ENCODE results near the gene SLC11A2. TPM values are rescaled to one million over a fixed set of nuclear protein-coding genes. Genes with fewer than 3 reads are reported as not detected.

The SLC11A2 gene
- total and polyA plus RNA-seq, 2 of the 8 experiments (the other 6 are each of a cell fraction or from before 2014, with no cell fraction given) = 55.0 to 61.5 TPM

DNA sequence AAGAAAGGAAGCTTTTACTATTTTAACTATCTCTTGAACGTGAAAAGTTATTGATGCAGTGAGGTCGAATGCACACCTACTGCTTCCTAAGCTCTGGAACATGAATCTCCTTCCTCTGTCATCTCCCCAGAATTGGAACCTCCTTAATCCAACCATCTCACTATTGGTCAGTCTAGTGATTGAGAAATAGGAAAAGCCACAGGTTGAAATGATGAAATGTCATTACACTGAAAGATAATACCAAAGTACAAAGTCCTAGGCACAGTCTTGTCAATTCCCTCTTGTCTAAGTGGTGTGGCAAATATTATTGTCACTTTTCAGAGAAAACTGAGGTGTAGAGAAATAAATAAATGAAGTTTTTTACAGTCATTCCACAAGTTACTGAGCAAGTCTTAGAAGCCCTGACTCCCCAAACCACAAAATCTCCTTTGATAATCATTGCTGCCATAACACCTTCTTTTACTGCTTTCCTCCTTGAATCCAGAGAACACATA lies 93.3 kb downstream of the SLC11A2 start:
- Histone ChIP-seq H3K79me2 (ENCODE audit: control insufficient read depth in 1 of 2, insufficient read depth in 2 of 2, low read length in 2 of 2) (peaks cover 0 to 3% of the 10 kb centered on the region in 2 experiments; a peak in 1 of 4 replicates), H4K5ac (ENCODE audit: insufficient read length, low read depth, low read length) (no peak overlapping the region), H3K4me3 (ENCODE audit: extremely low read depth in 1 of 4, insufficient read depth in 2 of 4, low read depth in 3 of 4, low read length in 4 of 4) (no peak overlapping the region), H3K9ac (replicated peaks in 1 of 4; ENCODE audit: extremely low read depth in 1 of 4, low read depth in 3 of 4, low read length in 3 of 4) (no peak overlapping the region), H3K56ac (replicated peaks; ENCODE audit: insufficient read length, low read depth, low read length) (no peak overlapping the region), H3K9me3 (ENCODE audit: insufficient read depth in 2 of 2, low read depth in 1 of 2, low read length in 1 of 2) (no peaks in the 10 kb centered on the region), H2BK5ac (ENCODE audit: low read depth, low read length) (no peak overlapping the region), H3K4ac (replicated peaks; ENCODE audit: insufficient read length, low read depth, low read length) (no peak overlapping the region), H3K4me2 (ENCODE audit: insufficient read depth in 1 of 2, low read depth in 2 of 2, low read length in 2 of 2) (no peak overlapping the region), H3K23me2 (ENCODE audit: low read depth, low read length) (no peaks in the 10 kb centered on the region), H2BK120ac (replicated peaks; ENCODE audit: low read depth, low read length) (no peak overlapping the region), H4K20me1 (replicated peaks in 1 of 2; ENCODE audit: control insufficient read depth in 1 of 2, insufficient read depth in 2 of 2, low read length in 2 of 2) (no peaks in the 10 kb centered on the region), H3K27me3 (replicated peaks in 1 of 4; ENCODE audit: control insufficient read depth in 3 of 4, extremely low read depth in 1 of 4, insufficient read depth in 3 of 4, low read length in 3 of 4) (no peaks in the 10 kb centered on the region), H2AK5ac (ENCODE audit: low read depth, low read length) (no peak overlapping the region), H4K91ac (replicated peaks; ENCODE audit: insufficient read length, low read length) (no peak overlapping the region), H3K18ac (ENCODE audit: extremely low read depth, low read length) (no peak overlapping the region), H3K27ac (ENCODE audit: low read depth, low read length) (no peak overlapping the region), H2BK20ac (ENCODE audit: low read length) (no peak overlapping the region), H3K36me3 (ENCODE audit: control insufficient read depth in 2 of 4, insufficient read depth in 4 of 4, low read length in 3 of 4) (no peaks in the 10 kb centered on the region), H4K8ac (ENCODE audit: extremely low read depth, insufficient read depth, low read length) (no peak overlapping the region), H2BK15ac (ENCODE audit: low read length) (no peak overlapping the region), H3K79me1 (ENCODE audit: low read depth, low read length) (no peaks in the 10 kb centered on the region), H3K4me1 (replicated peaks in 1 of 4; ENCODE audit: control insufficient read depth in 3 of 4, insufficient read depth in 4 of 4, low read length in 3 of 4) (no peaks in the 10 kb centered on the region), H2AFZ (ENCODE audit: low read length) (no peak overlapping the region), H3K14ac (ENCODE audit: insufficient read length) (no peak overlapping the region), H2BK12ac (ENCODE audit: low read depth, low read length) (no peak overlapping the region), H3K23ac (ENCODE audit: insufficient read length) (no peak overlapping the region)
- POLR2A ChIA-PET (ENCODE audit: partially characterized antibody) = no interaction called here
- WGBS, 2 experiments (ENCODE audit: extremely low coverage in 1 of 2, insufficient coverage in 1 of 2, insufficient read length in 1 of 2, insufficient replicate concordance in 2 of 2, low coverage in 1 of 2, low lambda C conversion rate in 2 of 2, missing lambda C conversion rate in 1 of 2) = 88% methylated on average over 2 of the region's 2 CpGs; no CpG with 5 or more reads in 1 of the 2 experiments
- FAIRE-seq = no peak
- TF ChIP-seq POU5F1 (IDR thresholded peaks at IDR 0.05; ENCODE audit: low read depth, low read length) (no peak), POLR2A (IDR thresholded peaks at IDR 0.05; ENCODE audit: control extremely low read depth in 1 of 2, low read depth in 2 of 2, low read length in 2 of 2) (no peak), CTBP2 (IDR thresholded peaks at IDR 0.05; ENCODE audit: borderline replicate concordance, insufficient read depth, insufficient read length, low read length) (no peak), RFX5 (IDR thresholded peaks at IDR 0.05; ENCODE audit: borderline replicate concordance, low read depth, low read length) (no peak), TBP (IDR thresholded peaks at IDR 0.05; ENCODE audit: low read depth, low read length) (no peak), RXRA (IDR thresholded peaks at IDR 0.05; ENCODE audit: insufficient read depth, low read depth, low read length) (no peak), FOSL1 (IDR thresholded peaks at IDR 0.05; ENCODE audit: insufficient read depth, low read depth, low read length) (no peak), KDM4A (IDR thresholded peaks at IDR 0.05; ENCODE audit: low read depth, low read length, severe bottlenecking) (no peak)
- CTCF ChIA-PET (ENCODE audit: partially characterized antibody) = no interaction called here
- no peak for DNase-seq (ENCODE audit: low read depth in 1 of 2, low spot score in 2 of 2)

All from H1 (cell line).